Memory B cell (primary cell): ENCODE measurements around the gene HNRNPLL.

Experiments used
- ATAC-seq: fragments of 150-1000 bp; cut with Tn5 transposase; 2 replicates; pipeline ENCODE4 v1.10.0; 2021; ENCODE audit warnings: low read depth, mild to moderate bottlenecking, moderate library complexity
- DNase-seq, 2 donors: peaks; one replicate each; pipeline ENCODE4 v3.0.0; 2022; ENCODE audit warnings: low spot score in 2 of 2
- H3K27ac Mint-ChIP-seq: one replicate; pipeline ENCODE4 v1.8.0; 2022; ENCODE audit warnings: mild to moderate bottlenecking, moderate library complexity, mixed read lengths
- H3K27me3 Mint-ChIP-seq: one replicate; pipeline ENCODE4 v1.8.0; 2022; ENCODE audit warnings: mixed read lengths
- H3K36me3 Mint-ChIP-seq: one replicate; pipeline ENCODE4 v1.8.0; 2022; ENCODE audit warnings: mild to moderate bottlenecking, mixed read lengths
- H3K4me1 Mint-ChIP-seq: one replicate; pipeline ENCODE4 v1.8.0; 2022; ENCODE audit warnings: mixed read lengths
- H3K4me3 Mint-ChIP-seq: one replicate; pipeline ENCODE4 v1.8.0; 2022; ENCODE audit warnings: mild to moderate bottlenecking, moderate library complexity, mixed read lengths
- H3K9me3 Mint-ChIP-seq: one replicate; pipeline ENCODE4 v1.8.0; 2022; ENCODE audit warnings: mixed read lengths

The HNRNPLL gene

DNA sequence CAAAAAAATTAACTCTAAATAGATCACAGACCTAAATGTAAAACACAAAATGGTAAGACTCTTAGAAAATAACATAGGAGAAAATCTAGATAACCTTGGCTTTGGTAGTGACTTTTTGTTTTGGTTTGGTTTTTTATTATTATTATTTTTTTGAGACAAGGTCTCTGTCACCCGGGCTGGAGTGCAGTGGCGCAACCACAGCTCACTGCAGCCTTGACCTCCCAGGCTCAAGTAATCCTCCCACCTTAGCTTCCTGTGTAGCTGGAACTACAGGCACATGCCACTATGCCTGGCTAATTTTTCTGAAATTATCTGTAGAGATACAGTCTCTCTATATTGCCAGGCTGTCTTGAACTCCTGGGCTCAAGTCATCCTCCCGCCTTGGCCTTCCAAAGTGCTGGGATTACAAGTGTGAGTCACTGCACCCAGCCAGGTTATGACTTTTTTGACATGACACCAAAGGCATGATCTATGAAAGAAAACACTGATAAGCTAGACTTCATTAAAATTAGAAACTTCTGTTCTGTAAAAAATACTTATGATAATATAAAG lies 88.0 kb downstream of the HNRNPLL start:
- no peaks in the 10 kb centered on the region for H3K4me1 Mint-ChIP-seq
- ATAC-seq (no peak), DNase-seq (no peak)
- no peak overlapping the region for H3K4me3 Mint-ChIP-seq
- H3K36me3 Mint-ChIP-seq, result no peaks in the 10 kb centered on the region
- peaks cover 7% of the 10 kb centered on the region for H3K27me3 Mint-ChIP-seq
- no peak overlapping the region for H3K27ac Mint-ChIP-seq
- no peaks in the 10 kb centered on the region for H3K9me3 Mint-ChIP-seq

DNA sequence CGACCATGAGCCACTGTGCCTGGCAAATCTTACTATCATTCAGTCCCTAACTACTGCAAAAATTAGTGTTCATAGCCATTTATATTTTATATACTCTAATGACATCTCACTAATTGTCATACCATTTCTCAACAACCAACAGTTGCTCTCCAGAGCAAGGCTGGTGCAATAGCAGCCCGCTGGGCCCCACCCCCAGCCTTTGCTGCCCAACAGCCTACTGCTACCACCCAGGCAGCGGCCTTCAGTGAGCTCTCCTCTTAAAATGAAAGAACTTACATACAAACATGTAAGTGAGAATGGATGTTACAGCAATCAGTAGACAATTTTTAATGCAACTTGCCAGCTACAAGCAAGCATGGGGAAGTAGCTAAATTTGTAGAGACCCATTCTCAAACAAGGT lies 90.5 kb downstream of the HNRNPLL start:
- H3K9me3 Mint-ChIP-seq, result no peaks in the 10 kb centered on the region
- DNase-seq (no peak), ATAC-seq (no peak)
- H3K27me3 Mint-ChIP-seq, result peaks cover 8% of the 10 kb centered on the region
- H3K27ac Mint-ChIP-seq, result no peak overlapping the region
- H3K36me3 Mint-ChIP-seq, result no peaks in the 10 kb centered on the region
- H3K4me1 Mint-ChIP-seq, result peaks cover 4% of the 10 kb centered on the region
- H3K4me3 Mint-ChIP-seq, result no peak overlapping the region
